KMS-11 (cell line): ENCODE measurements around the gene USF1.
A peak's percentile ranks its signal among the peaks of the same experiment; 100 is the strongest.
"Not testable (repeated sequence)": the region's sequence is repeated elsewhere in the genome, so short reads cannot be mapped to it uniquely, and the experiment has no call there.

Experiments used
- H2AFZ ChIP-seq: fragments of 200-600 bp; sonication (generic); 2 replicates; pipeline ENCODE4 v1.6.1; 2016; ENCODE audit warnings: antibody characterized with exemption, mixed run types, low read depth
- H3K27ac ChIP-seq: fragments of 200-600 bp; sonication (generic); 2 replicates; pipeline ENCODE4 v1.6.1; 2016; ENCODE audit warnings: mild to moderate bottlenecking, mixed run types
- H3K27me3 ChIP-seq: fragments of 200-600 bp; sonication (generic); 2 replicates; pipeline ENCODE4 v1.6.1; 2017; ENCODE audit warnings: mild to moderate bottlenecking, low read depth, mixed run types, moderate library complexity; ENCODE audit not compliant: insufficient read depth
- H3K36me3 ChIP-seq: fragments of 200-600 bp; sonication (generic); 2 replicates; pipeline ENCODE4 v1.6.1; 2017; ENCODE audit warnings: mild to moderate bottlenecking, mixed run types; ENCODE audit not compliant: insufficient read depth
- H3K4me1 ChIP-seq: fragments of 200-600 bp; sonication (generic); 2 replicates; pipeline ENCODE4 v1.6.1; 2016; ENCODE audit warnings: mild to moderate bottlenecking, low read depth, mixed run types; ENCODE audit not compliant: poor library complexity, severe bottlenecking
- H3K4me2 ChIP-seq: fragments of 200-600 bp; sonication (generic); 2 replicates; pipeline ENCODE4 v1.7.0; 2016; ENCODE audit warnings: mild to moderate bottlenecking, mixed run types
- H3K4me3 ChIP-seq: fragments of 200-600 bp; sonication (generic); IDR thresholded peaks from 2 replicates; pipeline ENCODE4 v1.6.1; 2017; ENCODE audit warnings: low read depth, low read length, mixed read lengths; ENCODE audit not compliant: insufficient read depth
- H3K79me2 ChIP-seq: fragments of 200-600 bp; sonication (generic); 2 replicates; pipeline ENCODE4 v1.6.1; 2016; ENCODE audit warnings: low read depth, mixed run types; ENCODE audit not compliant: insufficient read depth
- H3K9ac ChIP-seq: fragments of 200-600 bp; sonication (generic); 2 replicates; pipeline ENCODE4 v1.6.1; 2016; ENCODE audit warnings: mild to moderate bottlenecking, mixed run types
- H4K20me1 ChIP-seq: fragments of 200-600 bp; sonication (generic); 2 replicates; pipeline ENCODE4 v1.6.1; 2016; ENCODE audit warnings: mild to moderate bottlenecking, mixed run types; ENCODE audit not compliant: insufficient read depth
- TF ChIP-seq, protein P1 (sequence below): fragments of 200-600 bp; sonication (generic); conservative IDR thresholded peaks from 2 replicates; pipeline ENCODE4 v1.6.1; 2017; ENCODE audit warnings: low read depth, mild to moderate bottlenecking, antibody characterized with exemption, low read length, moderate library complexity, mixed read lengths

USF1 gene

DNA sequence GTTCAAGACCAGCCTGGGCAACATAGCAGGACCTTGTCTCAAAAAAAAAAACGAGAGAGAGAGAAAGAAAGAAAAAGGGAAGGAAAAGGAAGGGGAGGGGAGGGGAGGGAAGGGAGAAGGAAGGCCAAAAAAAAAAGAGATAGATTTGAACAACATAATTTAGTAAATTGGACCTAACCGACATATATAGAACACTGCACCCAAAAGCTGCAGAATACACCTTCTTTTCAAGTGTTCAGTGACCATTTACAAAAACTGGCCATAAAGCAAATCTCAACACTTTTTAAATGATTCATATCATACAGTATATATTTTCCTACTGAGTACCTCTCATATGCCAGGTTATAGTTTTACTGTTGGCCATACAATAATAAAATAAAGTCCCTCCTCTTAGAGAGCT, 13.9 kb downstream of the USF1 start:
- no peaks in the 10 kb centered on the region for H3K27me3 ChIP-seq
- no peaks in the 10 kb centered on the region for H3K79me2 ChIP-seq
- TF ChIP-seq, protein P1, sequence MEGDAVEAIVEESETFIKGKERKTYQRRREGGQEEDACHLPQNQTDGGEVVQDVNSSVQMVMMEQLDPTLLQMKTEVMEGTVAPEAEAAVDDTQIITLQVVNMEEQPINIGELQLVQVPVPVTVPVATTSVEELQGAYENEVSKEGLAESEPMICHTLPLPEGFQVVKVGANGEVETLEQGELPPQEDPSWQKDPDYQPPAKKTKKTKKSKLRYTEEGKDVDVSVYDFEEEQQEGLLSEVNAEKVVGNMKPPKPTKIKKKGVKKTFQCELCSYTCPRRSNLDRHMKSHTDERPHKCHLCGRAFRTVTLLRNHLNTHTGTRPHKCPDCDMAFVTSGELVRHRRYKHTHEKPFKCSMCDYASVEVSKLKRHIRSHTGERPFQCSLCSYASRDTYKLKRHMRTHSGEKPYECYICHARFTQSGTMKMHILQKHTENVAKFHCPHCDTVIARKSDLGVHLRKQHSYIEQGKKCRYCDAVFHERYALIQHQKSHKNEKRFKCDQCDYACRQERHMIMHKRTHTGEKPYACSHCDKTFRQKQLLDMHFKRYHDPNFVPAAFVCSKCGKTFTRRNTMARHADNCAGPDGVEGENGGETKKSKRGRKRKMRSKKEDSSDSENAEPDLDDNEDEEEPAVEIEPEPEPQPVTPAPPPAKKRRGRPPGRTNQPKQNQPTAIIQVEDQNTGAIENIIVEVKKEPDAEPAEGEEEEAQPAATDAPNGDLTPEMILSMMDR: no peak
- no peaks in the 10 kb centered on the region for H4K20me1 ChIP-seq
- no peak overlapping the region for H3K4me2 ChIP-seq
- no peak overlapping the region for H3K27ac ChIP-seq
- no peak overlapping the region for H3K4me3 ChIP-seq
- H3K9ac ChIP-seq: no peak overlapping the region
- no peaks in the 10 kb centered on the region for H3K36me3 ChIP-seq
- H3K4me1 ChIP-seq: peaks cover 16% of the 10 kb centered on the region
- H2AFZ ChIP-seq: no peak overlapping the region

DNA sequence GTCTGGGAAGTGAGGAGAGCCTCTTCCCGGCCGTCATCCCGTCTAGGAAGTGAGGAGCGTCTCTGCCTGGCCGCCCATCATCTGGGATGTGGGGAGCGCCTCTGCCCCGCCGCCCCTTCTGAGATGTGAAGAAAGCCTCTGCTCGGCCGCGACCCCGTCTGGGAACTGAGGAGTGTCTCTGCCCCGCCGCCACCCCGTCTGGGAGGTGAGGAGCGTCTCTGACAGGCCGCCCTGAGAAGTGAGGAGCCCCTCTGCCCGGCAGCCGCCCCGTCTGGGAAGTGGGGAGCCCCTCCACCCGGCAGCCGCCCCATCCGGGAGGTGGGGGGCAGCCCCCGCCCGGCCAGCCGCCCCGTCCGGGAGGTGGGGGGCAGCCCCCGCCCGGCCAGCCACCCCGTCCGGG, 16.3 kb downstream of the USF1 start:
- not testable (repeated sequence) for H3K27me3 ChIP-seq, H3K79me2 ChIP-seq, H3K4me3 ChIP-seq, H2AFZ ChIP-seq, H4K20me1 ChIP-seq, H3K9ac ChIP-seq, H3K4me2 ChIP-seq, H3K27ac ChIP-seq, H3K36me3 ChIP-seq
- peaks cover 16% of the 10 kb centered on the region for H3K4me1 ChIP-seq

DNA sequence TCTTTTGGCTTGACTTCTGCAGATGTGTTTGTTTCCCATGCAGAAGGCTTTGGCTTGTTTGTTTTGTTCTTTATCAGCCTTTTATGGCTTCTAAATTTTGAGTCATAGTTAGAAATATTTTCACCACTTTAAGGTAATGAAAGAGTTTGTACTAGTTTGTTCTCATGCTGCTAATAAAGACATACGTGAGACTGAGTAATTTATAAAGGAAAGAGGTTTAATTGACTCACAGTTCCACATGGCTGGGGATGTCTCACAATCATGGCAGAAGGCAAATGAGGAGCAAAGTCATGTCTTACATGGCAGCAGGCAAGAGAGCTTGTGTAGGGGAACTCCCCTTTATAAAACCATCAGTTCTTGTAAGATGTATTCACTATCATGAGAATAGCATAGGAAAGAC, 18.8 kb downstream of the USF1 start:
- H3K4me3 ChIP-seq, H2AFZ ChIP-seq, H3K27me3 ChIP-seq, H3K4me2 ChIP-seq, H4K20me1 ChIP-seq, H3K27ac ChIP-seq, H3K9ac ChIP-seq, H3K4me1 ChIP-seq, H3K79me2 ChIP-seq, H3K36me3 ChIP-seq: not testable (repeated sequence)

DNA sequence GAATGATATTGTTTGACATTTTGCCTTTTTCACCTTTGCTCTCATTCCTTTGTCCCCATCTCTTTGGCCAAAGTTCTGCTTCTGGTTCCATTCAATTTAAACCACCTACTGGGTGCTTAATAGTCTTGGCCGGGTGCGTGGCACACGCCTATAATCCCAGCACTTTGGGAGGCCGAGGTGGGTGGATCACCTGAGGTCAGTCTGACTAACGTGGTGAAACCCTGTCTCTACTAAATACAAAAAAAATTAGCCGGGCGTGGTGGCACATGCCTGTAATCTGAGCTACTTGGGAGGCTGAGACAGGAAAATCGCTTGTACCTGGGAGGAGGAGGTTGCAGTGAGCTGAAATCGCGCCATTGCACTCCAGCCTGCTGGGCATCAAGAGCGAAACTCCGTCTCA, 23.3 kb downstream of the USF1 start:
- Histone ChIP-seq H3K4me2 (peak overlapping the region; percentile 55; the same call in 1 of the 2 replicates), H3K4me1 (peaks cover 20% of the 10 kb centered on the region), H3K27me3 (peaks cover 10% of the 10 kb centered on the region; the same call in 1 of the 2 replicates)
- H3K4me3 ChIP-seq, H3K27ac ChIP-seq, H2AFZ ChIP-seq, H3K9ac ChIP-seq, H4K20me1 ChIP-seq, H3K79me2 ChIP-seq, H3K36me3 ChIP-seq: not testable (repeated sequence)

DNA sequence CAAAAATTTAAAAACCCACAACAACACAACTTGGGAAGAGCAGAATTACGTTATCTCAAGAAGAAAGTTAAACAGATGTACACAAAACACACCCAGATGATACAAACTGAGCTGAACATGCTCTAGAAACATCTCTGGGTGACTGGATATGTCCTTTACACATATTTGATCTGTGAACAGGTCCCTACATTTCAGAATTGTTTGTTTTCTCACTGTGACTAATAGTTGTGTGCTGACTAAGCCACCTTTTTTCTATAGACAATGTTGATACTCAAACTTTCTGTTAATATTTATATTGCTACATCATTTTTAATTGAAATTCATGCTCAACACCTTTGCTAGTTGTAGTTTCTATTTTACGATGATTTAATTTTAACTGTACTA, 23.8 kb downstream of the USF1 start:
- Histone ChIP-seq H3K4me2 (peak overlapping the region; percentile 55), H3K79me2 (no peaks in the 10 kb centered on the region), H3K9ac (no peak overlapping the region), H3K4me3 (no peak overlapping the region), H3K4me1 (peaks cover 20% of the 10 kb centered on the region), H2AFZ (peak overlapping the region; percentile 88; the same call in 1 of the 2 replicates), H3K27me3 (peaks cover 10% of the 10 kb centered on the region; the same call in 1 of the 2 replicates), H4K20me1 (no peaks in the 10 kb centered on the region), H3K27ac (no peak overlapping the region), H3K36me3 (no peaks in the 10 kb centered on the region)
- TF ChIP-seq, protein P1: no peak

DNA sequence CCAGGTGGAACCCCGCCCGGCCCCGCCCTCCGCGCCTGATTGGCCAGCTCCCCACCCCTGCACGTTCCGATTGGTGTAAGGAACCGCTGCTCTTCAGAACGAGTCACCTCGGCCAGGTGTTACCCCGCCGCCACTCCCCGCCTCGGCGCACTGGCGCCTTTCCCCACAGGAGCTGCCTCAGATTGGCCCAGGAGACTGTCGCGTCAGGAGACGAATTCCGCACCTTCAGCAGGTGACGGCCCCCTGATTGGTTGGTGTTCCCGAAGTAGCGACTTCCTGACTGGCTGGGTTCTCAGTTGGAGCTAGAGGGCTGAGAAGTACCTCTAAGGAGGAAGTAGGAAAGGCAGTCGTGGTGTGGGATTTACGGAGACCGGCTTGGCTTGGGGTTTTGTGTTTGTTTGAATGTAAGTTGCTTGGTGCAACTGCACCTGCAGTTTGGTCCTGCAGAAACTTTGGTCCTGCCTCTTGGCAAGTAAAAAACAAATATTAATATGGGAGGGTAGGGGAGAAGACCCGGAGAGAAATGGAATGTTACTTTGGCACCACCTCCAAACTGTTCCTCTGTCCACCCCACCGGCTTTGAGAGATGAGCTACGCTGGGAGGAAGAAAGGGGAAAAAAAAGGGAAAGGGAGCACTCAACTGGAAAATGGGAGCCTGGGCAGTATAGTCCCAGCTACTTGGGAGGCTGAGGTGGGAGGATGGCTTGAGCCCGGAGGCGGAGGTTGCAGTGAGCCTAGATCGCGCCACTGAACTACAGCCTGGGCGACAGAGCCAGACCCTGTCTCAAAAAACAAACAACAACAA, 24.4 kb downstream of the USF1 start:
- Histone ChIP-seq H3K27ac (no peak overlapping the region), H2AFZ (peak overlapping the region; percentile 88), H3K4me3 (peak overlapping the region; percentile 99)

More for the DNA sequence above, 24.4 kb downstream of the USF1 start:
- Histone ChIP-seq H3K27me3 (peaks cover 10% of the 10 kb centered on the region; the same call in 1 of the 2 replicates), H3K4me2 (peak overlapping the region; percentile 55), H4K20me1 (no peaks in the 10 kb centered on the region), H3K79me2 (no peaks in the 10 kb centered on the region), H3K9ac (peak overlapping the region; percentile 37; the same call in 1 of the 2 replicates), H3K36me3 (no peaks in the 10 kb centered on the region), H3K4me1 (peaks cover 20% of the 10 kb centered on the region)
- TF ChIP-seq, protein P1: no peak
